ENCODE data around the gene MARCHF2. TPM values are rescaled to one million over a fixed set of nuclear protein-coding genes. Genes with fewer than 3 reads are reported as not detected.
"Not testable (repeated sequence)": the region's sequence is repeated elsewhere in the genome, so short reads cannot be mapped to it uniquely, and the experiment has no call there.

The MARCHF2 gene
- total RNA-seq, 1 donor from 2014 or later: 45.0 TPM

- Mint-ChIP-seq H3K27ac (ENCODE audit: unreplicated experiment) (peak overlapping the region; percentile 85), H3K36me3 (ENCODE audit: unreplicated experiment) (peaks cover 4% of the 10 kb centered on the region), H3K27me3 (ENCODE audit: unreplicated experiment) (no peaks in the 10 kb centered on the region), H3K9me3 (ENCODE audit: unreplicated experiment) (no peaks in the 10 kb centered on the region), H3K4me1 (ENCODE audit: unreplicated experiment) (peaks cover 39% of the 10 kb centered on the region), H3K4me3 (ENCODE audit: unreplicated experiment) (peak overlapping the region; percentile 54)
- DNase-seq (ENCODE audit: extremely low spot score, unreplicated experiment): peak; percentile 99
- no peak for TF ChIP-seq CTCF (IDR thresholded peaks at IDR 0.05)
Observed at GRCh38 chr19:8367327-8368001, 45.6 kb upstream of the MARCHF2 start.

DNA sequence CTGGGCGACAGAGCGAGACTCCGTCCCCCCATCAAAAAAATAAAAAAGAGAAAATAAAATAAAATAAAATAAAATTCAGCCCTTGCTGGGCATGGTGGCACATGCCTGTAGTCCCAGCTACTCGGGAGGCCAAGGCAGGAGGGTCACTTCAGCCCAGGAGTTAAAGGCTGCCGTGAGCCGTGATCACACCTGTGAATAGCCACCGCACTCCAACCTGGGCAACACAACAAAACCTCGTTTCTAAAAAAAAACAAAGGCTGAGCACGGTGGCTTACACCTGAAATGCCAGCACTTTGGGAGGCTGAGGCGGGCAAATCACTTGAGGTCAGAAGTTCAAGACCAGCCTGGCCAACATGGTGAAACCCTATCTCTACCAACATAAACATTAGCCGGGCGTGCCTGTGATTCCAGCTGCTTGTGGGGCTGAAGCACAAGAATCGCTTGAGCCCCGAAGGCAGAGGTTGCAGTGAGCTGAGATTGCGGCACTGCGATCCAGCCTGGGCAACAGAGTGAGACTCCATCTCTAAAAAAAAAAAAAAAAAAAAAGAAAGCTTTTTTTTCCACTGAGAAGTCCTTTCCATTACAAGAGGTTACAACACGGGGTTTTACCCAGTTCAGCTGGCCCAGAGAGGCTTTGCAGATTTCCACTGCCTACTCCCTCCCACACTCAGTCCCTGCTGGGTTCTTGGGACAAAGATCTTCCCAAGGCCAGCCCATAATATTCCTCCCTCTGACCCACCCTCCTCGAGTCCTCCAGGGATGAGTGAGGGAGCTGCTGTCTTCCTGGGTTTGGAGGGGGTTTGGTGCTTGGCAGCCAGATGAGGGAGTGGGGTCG is 42.7 kb upstream of the MARCHF2 start:
- no peak overlapping the region for H3K4me3 Mint-ChIP-seq (ENCODE audit: unreplicated experiment)
- no peak overlapping the region for H3K27ac Mint-ChIP-seq (ENCODE audit: unreplicated experiment)
- H3K4me1 Mint-ChIP-seq (ENCODE audit: unreplicated experiment): peaks cover 26% of the 10 kb centered on the region
- TF ChIP-seq CTCF (IDR thresholded peaks at IDR 0.05): no peak
- H3K36me3 Mint-ChIP-seq (ENCODE audit: unreplicated experiment): peaks cover 10% of the 10 kb centered on the region
- H3K27me3 Mint-ChIP-seq (ENCODE audit: unreplicated experiment): no peaks in the 10 kb centered on the region
- no peaks in the 10 kb centered on the region for H3K9me3 Mint-ChIP-seq (ENCODE audit: unreplicated experiment)
- DNase-seq (ENCODE audit: extremely low spot score, unreplicated experiment): no peak

GRCh38 chr19:8371011-8371804 is 41.9 kb upstream of the MARCHF2 start:
- no peaks in the 10 kb centered on the region for H3K9me3 Mint-ChIP-seq (ENCODE audit: unreplicated experiment)
- DNase-seq (ENCODE audit: extremely low spot score, unreplicated experiment): no peak
- peaks cover 10% of the 10 kb centered on the region for H3K36me3 Mint-ChIP-seq (ENCODE audit: unreplicated experiment)
- H3K27me3 Mint-ChIP-seq (ENCODE audit: unreplicated experiment): no peaks in the 10 kb centered on the region
- peaks cover 21% of the 10 kb centered on the region for H3K4me1 Mint-ChIP-seq (ENCODE audit: unreplicated experiment)
- no peak for TF ChIP-seq CTCF (IDR thresholded peaks at IDR 0.05)
- no peak overlapping the region for H3K27ac Mint-ChIP-seq (ENCODE audit: unreplicated experiment)
- no peak overlapping the region for H3K4me3 Mint-ChIP-seq (ENCODE audit: unreplicated experiment)

GRCh38 chr19:8373867-8374813 is 39.0 kb upstream of the MARCHF2 start:
- H3K27me3 Mint-ChIP-seq (ENCODE audit: unreplicated experiment): no peaks in the 10 kb centered on the region
- H3K27ac Mint-ChIP-seq (ENCODE audit: unreplicated experiment): no peak overlapping the region
- H3K9me3 Mint-ChIP-seq (ENCODE audit: unreplicated experiment): no peaks in the 10 kb centered on the region
- peaks cover 2% of the 10 kb centered on the region for H3K4me1 Mint-ChIP-seq (ENCODE audit: unreplicated experiment)
- TF ChIP-seq CTCF (IDR thresholded peaks at IDR 0.05): no peak
- DNase-seq (ENCODE audit: extremely low spot score, unreplicated experiment): no peak
- H3K4me3 Mint-ChIP-seq (ENCODE audit: unreplicated experiment): no peak overlapping the region
- H3K36me3 Mint-ChIP-seq (ENCODE audit: unreplicated experiment): peaks cover 9% of the 10 kb centered on the region

DNA sequence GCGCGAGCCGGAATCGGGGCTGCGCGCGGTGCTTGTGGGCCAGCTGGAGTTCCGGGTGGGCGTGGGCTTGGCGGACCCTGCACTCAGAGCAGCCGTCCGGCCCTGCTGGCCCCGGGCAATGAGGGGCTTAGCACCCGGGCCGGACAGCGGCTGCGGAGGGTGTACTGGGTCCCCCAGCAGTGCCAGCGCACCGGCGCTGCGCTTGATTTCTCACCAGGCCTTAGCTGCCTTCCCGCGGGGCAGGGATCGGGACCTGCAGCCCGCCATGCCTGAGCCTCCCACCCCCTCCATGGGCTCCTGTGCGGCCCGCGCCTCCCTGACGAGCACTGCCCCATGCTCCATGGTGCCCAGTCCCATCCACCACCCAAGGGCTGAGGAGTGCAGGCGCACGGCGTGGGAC is 37.3 kb upstream of the MARCHF2 start:
- not testable (repeated sequence) for H3K4me1 Mint-ChIP-seq (ENCODE audit: unreplicated experiment); H3K9me3 Mint-ChIP-seq (ENCODE audit: unreplicated experiment); DNase-seq (ENCODE audit: extremely low spot score, unreplicated experiment); H3K4me3 Mint-ChIP-seq (ENCODE audit: unreplicated experiment); H3K27me3 Mint-ChIP-seq (ENCODE audit: unreplicated experiment); H3K27ac Mint-ChIP-seq (ENCODE audit: unreplicated experiment)
- H3K36me3 Mint-ChIP-seq (ENCODE audit: unreplicated experiment): peaks cover 13% of the 10 kb centered on the region

- not testable (repeated sequence) for H3K27me3 Mint-ChIP-seq (ENCODE audit: unreplicated experiment); DNase-seq (ENCODE audit: extremely low spot score, unreplicated experiment); H3K4me1 Mint-ChIP-seq (ENCODE audit: unreplicated experiment); H3K9me3 Mint-ChIP-seq (ENCODE audit: unreplicated experiment); H3K27ac Mint-ChIP-seq (ENCODE audit: unreplicated experiment); H3K4me3 Mint-ChIP-seq (ENCODE audit: unreplicated experiment)
- peaks cover 11% of the 10 kb centered on the region for H3K36me3 Mint-ChIP-seq (ENCODE audit: unreplicated experiment)
Observed at GRCh38 chr19:8376373-8376974, 36.6 kb upstream of the MARCHF2 start.

Data from osteocyte (in vitro differentiated cells).